Effector CD4-positive, alpha-beta T cell (primary cell): ENCODE results near the gene XRCC1.
"Not testable (repeated sequence)": the region's sequence is repeated elsewhere in the genome, so short reads cannot be mapped to it uniquely, and the experiment has no call there.

ENCODE experiments used
- DNase-seq: peaks from one replicate; pipeline ENCODE4 v3.0.0-alpha.2; 2020

The XRCC1 gene

GRCh38 chr19:43544077-43544476 is 31.2 kb downstream of the XRCC1 start:
- DNase-seq = no peak

DNA sequence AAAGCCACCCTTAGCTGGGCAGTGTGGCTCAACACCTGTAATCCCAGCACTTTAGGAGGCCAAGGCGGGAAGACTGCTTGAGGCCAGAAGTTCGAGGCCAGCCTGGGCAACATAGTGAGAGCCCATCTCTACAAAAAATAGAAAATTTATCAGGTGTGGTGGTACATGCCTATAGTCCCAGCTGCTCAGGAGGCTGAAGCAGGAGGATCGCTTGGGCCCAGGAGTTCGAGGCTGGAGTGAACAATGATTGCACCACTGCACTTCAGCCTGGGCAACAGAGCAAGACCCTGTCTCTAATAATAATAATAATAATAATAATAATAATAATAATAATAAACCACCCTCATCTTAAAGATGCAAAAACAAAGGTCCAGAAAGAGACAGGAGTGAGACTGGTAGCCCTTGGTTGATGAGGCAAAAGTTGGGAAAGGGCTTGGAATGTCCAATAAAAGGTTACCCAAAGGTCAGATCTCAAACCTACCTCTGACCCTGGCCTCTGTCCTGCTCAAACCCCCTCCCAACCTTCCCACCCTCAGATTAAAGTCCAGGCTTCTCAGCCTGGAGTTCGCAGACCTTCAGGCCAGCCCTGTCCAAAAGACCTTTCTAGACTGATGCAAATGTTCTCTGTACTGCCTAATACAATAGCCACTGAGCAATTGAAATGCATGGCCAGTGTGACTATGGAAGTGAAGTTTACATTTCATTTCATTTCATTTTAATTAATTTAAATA is 33.2 kb downstream of the XRCC1 start:
- DNase-seq = no peak

GRCh38 chr19:43540381-43540780 is 34.9 kb downstream of the XRCC1 start:
- DNase-seq = no peak

GRCh38 chr19:43538922-43539321 is 36.4 kb downstream of the XRCC1 start:
- no peak for DNase-seq

DNA sequence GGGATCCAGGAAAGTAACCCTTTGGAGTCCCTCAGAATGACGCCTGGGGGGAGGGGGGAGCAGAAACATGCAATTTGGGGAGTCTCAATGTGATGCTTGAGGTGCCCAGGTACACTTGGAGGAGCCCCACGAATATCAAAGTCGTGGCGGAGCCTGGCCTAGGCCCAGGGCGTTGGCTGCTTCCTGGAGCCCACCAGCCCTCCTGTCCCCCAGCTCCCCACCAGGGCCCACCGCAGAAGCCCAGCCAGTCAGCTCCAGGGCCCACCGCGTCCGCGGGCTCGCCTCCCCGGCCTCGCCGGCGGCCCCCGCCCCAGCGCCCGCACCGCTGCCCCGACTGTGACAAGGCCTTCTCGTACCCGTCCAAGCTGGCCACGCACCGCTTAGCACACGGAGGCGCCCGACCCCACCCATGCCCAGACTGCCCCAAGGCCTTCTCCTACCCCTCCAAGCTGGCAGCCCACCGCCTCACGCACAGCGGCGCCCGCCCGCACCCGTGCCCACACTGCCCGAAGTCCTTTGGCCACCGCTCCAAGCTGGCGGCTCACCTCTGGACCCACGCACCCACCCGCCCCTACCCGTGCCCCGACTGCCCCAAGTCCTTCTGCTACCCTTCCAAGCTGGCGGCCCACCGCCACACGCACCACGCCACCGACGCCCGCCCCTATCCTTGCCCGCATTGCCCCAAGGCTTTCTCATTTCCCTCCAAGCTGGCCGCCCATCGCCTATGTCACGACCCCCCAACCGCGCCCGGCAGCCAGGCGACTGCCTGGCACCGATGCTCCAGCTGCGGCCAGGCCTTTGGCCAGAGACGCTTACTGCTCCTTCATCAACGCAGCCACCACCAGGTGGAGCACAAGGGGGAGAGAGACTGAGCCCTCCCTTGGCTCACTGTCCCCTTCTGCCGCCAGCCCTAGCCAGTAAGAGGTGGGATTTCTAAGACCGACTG is 40.2 kb downstream of the XRCC1 start:
- no peak for DNase-seq

DNA sequence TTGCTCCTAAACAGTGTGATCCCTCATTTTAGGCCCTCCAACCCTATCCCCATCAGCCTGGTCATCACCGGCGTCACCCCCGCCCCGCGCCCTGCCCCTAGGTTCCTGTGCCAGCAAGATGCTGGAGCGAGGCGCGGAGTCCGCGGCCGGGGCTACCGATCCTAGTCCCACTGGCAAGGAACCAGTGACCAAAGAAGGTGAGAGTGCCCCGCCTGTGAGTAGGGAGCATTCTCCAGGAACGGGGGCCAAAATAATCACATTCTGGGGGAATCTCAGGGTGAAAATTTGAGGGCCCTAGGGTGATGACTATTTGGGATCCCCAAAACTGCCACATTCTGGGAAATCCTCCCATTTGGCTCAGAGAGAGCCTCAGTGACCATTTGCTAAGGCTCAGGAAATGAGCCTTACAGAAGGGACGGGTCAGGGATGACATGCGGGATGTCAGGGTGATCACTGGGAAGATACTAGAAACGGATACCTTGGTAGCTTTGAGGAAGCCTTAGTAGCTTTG is 41.0 kb downstream of the XRCC1 start:
- no peak for DNase-seq

DNA sequence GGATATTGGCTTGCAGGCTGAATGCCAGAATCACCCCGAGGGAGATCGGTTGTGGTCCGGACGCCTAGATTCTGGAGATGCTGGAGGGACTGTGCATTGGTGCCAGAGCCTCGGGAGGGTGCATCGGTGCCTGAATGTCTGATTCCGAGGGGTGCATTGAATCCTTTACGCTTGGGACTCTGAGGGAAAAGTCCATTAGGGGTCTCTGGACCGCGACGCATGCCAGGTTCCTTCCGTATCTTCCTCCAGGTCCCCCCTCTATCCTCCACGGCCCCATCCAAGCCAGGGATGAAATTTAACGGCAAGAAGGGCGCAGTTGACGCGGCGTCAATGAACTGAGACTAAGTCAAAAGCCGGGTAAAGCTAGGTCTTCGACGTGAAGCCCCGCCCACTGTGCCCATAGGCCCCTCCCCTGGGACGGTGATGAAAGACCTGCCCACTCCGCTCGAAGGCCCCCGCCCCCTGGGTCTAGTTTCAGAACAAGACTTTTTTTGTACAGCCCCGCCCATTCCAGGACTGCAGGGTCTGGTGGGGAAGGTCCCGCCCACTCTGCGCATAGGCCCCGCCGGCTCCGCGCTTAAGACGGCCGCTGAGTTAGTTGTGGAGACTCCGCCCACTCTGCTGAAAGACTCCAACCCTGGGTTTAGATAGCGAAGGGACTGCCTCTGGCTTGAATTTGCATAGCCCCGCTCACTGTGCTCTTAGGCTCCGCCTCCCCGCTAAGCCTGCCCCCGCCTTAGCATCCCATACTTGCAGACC is 41.6 kb downstream of the XRCC1 start:
- peak; percentile 87 for DNase-seq

GRCh38 chr19:43532962-43533545 is 42.3 kb downstream of the XRCC1 start, which contains the start of gene ZNF575:
TSS of gene ZNF575 (plus strand) at chr19:43533188. CDS start at chr19:43534423, 1,235 bp downstream.
- DNase-seq = peak; percentile 67

- no peak for DNase-seq
These were observed 42.8 kb downstream of the XRCC1 start for GRCh38 chr19:43532571-43532961.

DNA sequence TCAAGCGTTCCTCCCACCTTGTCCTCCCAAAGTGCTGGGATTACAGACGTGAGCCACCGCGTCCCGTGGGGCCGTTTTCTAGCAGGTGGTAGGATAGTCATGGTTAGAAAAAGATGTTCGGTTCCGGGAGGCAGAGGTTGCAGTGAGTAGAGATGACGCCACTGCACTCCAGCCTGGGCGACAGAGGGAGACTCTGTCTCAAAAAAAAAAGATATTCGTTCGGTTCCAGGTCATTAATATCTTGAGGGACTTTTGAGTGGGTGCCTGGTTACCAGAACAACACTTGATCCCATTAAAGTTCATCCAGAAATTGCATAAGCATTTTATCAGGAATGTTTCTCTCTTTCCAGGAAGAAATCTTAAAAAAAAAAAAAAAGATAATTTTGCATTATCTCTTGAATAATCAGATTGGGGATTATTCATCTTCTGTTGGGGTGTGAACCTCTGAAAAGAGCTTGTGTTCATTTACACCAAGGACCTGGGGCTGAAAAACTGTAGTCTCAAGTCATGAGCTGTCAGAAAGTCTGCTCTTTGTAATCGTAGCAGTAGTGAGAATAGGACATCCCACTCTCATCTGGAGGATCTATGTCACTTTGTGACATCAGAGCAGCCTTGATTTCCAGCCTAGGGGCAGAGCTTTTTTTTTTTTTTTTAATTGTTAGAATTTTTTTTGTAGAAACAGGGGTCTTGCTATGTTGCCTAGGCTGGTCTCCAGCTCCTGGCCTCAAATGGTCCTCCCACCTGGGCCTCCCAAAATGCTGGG is 47.3 kb downstream of the XRCC1 start:
- no peak for DNase-seq

DNA sequence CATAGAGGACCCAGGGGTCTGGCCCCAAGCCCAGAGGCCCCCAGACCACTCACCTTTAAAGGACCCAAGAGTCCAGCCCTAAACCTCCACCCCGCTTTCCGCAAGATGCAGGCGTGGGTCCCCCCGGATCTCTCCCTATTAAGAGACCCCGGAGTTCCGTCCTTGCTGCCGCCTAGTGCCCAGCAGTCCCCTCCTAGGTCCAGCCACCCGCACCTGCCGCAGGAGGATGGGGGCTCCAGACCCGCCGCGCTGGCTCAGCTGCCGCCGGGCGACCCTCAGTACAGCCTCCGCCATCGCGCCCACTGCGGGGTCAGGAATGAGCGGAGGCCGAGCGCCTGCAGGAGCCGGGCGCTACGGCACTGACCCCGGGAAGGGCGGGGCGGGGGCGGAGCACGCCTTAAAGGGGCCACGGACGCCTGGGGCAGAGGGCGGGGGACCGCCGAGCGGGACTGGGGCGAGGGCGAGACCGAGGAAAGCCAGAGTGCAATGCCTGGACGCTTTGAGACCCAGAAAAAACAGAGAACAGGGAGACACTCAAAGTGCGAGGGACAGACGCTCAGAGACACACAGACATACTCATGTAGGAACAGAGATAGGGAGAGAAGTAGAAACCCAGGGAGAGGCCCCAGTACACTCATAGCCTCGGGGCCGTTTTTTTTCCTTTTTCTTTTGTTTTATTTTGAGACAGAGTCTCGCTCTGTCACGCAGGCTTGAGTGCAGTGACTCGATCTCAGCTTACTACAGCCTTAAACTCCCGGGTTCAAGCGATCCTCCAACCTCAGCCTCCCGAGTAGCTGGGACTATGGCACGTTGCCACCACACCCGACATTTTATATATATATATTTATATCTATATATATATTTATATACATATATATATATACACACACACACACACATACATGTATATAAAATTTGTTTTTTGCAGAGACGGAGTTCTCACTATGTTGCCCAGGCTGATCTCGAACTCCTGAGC is 48.2 kb downstream of the XRCC1 start, which contains the start of gene ETHE1:
Gene ETHE1, minus strand, starts transcription at position 318 of the 976 bp plus-strand sequence. Its CDS starts 24 bp downstream, at position 294.
- peak; percentile 61 for DNase-seq

DNA sequence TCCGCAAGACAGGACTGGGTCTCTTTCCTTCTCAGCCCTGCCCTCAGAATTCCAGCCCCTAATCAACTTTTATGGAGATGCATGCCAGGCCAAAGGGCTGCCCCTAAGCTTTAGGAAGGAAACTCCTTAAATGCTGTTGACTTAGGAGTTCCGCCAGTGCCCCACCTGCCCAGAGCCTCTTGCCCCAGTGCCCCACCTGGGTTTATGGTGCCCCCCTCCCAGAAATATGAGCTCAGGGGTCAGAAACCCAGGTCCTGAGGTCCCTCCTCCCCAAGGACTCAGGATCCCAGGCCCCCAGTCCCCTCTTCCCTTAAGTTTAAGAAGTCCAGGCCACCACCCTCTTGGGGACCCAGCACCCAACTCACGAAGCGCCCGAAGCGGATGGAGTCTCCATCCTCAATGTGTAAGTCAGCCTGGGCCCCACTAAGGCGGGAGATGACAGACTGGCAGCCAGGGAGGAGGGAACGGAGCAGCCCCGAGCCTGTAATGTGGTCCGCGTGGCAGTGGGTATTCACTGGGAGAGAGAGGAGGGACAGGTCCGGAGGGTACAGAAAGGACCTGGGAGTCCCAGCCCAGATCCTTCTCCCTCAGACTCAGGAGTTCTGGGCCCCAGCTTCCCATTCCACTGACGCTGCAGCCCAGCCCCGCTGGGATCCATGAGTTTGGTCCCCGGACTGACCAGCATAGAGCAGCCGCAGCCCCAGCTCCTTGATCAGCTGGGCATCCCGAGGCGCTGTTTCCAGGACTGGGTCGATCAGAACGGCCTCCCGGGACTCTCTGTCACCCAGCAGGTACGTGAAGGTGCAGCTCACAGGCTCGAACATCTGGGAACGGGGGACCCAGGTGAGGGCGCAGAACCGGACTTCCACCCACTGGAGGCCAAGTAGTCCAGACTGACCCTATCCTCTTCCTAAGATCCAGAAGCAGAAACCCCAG is 49.2 kb downstream of the XRCC1 start:
- no peak for DNase-seq

- no peak for DNase-seq
These were observed 50.1 kb downstream of the XRCC1 start for GRCh38 chr19:43524922-43525835.

- not testable (repeated sequence) for DNase-seq
These were observed 51.6 kb downstream of the XRCC1 start for GRCh38 chr19:43523696-43524095.

DNA sequence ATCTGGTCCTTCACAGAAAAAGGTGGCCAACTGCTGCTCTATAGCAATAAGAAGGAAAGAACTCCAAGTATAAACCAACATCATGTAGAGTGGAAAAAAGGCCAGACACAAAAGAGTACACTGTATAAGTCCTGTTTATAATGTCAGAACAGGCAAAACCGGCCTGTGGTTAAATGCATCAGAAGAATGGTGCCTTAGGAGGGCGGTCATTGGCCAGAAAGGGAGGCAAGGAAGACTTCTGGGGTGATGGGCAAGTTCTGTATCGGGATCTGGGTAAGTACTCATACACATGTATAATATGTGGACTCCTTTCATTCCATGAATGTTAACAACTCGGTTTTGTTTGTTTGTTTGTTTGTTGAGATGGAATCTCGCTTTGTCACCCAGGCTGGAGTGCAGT is 52.4 kb downstream of the XRCC1 start:
- no peak for DNase-seq

- peak; percentile 79 for DNase-seq
These were observed 55.8 kb downstream of the XRCC1 start for GRCh38 chr19:43519436-43520088.

- no peak for DNase-seq
These were observed 57.3 kb downstream of the XRCC1 start for GRCh38 chr19:43518051-43518450.
